Keratinocyte (primary cell): ENCODE results near the gene NPPC. TPM values are rescaled to one million over a fixed set of nuclear protein-coding genes. Genes with fewer than 3 reads are reported as not detected.
A peak's percentile ranks its signal among the peaks of the same experiment; 100 is the strongest.

Experiments used
- DNase-seq: peaks from one replicate; pipeline ENCODE4 v3.0.0-alpha.2; 2011; ENCODE audit warnings: low read depth, missing footprints, low spot score
- FAIRE-seq: peaks from 2 replicates; lab custom pipeline; 2011; peaks lifted over from hg19 to GRCh38; lab: Jason Lieb, UNC
- H2AFZ ChIP-seq: 2 replicates; pipeline ENCODE4 v1.6.0; 2012; ENCODE audit warnings: low read length, control low read depth, inconsistent platforms; ENCODE audit not compliant: control insufficient read depth
- H3K27ac ChIP-seq: 2 replicates; pipeline ENCODE4 v1.5.1; 2011; ENCODE audit warnings: low read length; ENCODE audit not compliant: control insufficient read depth, insufficient read depth
- H3K27me3 ChIP-seq: 3 replicates; pipeline ENCODE4 v1.6.0; 2011; ENCODE audit warnings: low read length; ENCODE audit not compliant: control insufficient read depth, insufficient read depth; ENCODE audit errors: extremely low read depth
- H3K36me3 ChIP-seq, 2 experiments: 2 replicates in 1 of 2; 3 replicates in 1 of 2; pipeline ENCODE4 v1.5.1; 2011; ENCODE audit warnings: low read length in 2 of 2, mild to moderate bottlenecking in 1 of 2; ENCODE audit not compliant: control insufficient read depth in 2 of 2, insufficient read depth in 2 of 2; ENCODE audit errors: extremely low read depth in 1 of 2
- H3K4me1 ChIP-seq: 3 replicates; pipeline ENCODE4 v1.5.1; 2011; ENCODE audit warnings: low read length; ENCODE audit not compliant: control insufficient read depth, insufficient read depth; ENCODE audit errors: extremely low read depth
- H3K4me2 ChIP-seq: 3 replicates; pipeline ENCODE4 v1.6.0; 2011; ENCODE audit warnings: low read depth, low read length; ENCODE audit not compliant: control insufficient read depth, insufficient read depth; ENCODE audit errors: extremely low read depth
- H3K4me3 ChIP-seq, 3 experiments: fragments of 200-600 bp in 1 of 3; sonication (generic) in 1 of 3; 2 replicates in 2 of 3; 3 replicates in 1 of 3; pipeline ENCODE4 v1.5.1; 2011 to 2016; ENCODE audit warnings: low read length in 3 of 3, mild to moderate bottlenecking in 3 of 3, control low read depth in 2 of 3, inconsistent platforms in 1 of 3, low read depth in 1 of 3, mixed read lengths in 1 of 3, mixed run types in 1 of 3, moderate library complexity in 1 of 3; ENCODE audit not compliant: control insufficient read depth in 2 of 3, insufficient read depth in 2 of 3; ENCODE audit errors: extremely low read depth in 1 of 3
- H3K79me2 ChIP-seq: 2 replicates; pipeline ENCODE4 v1.6.0; 2012; ENCODE audit warnings: low read length; ENCODE audit not compliant: control insufficient read depth, insufficient read depth
- H3K9ac ChIP-seq: 3 replicates; pipeline ENCODE4 v1.6.0; 2011; ENCODE audit warnings: low read length; ENCODE audit not compliant: control insufficient read depth, insufficient read depth; ENCODE audit errors: extremely low read depth
- H3K9me1 ChIP-seq: 3 replicates; pipeline ENCODE4 v1.6.0; 2011; ENCODE audit warnings: low read length; ENCODE audit not compliant: control insufficient read depth, insufficient read depth; ENCODE audit errors: extremely low read depth
- H3K9me3 ChIP-seq: 2 replicates; pipeline ENCODE4 v1.5.1; 2012; ENCODE audit warnings: low read depth, low read length; ENCODE audit not compliant: control insufficient read depth
- H4K20me1 ChIP-seq: 3 replicates; pipeline ENCODE4 v1.6.0; 2011; ENCODE audit warnings: low read length; ENCODE audit not compliant: control insufficient read depth, insufficient read depth; ENCODE audit errors: extremely low read depth
- CTCF ChIP-seq, 3 experiments: IDR thresholded peaks in 1 of 3; conservative IDR thresholded peaks in 1 of 3; optimal IDR thresholded peaks in 1 of 3; 2 replicates in 2 of 3; 3 replicates in 1 of 3; pipeline versions ENCODE3 to v1.5.1; 2011; ENCODE audit warnings: low read length in 3 of 3, mild to moderate bottlenecking in 3 of 3, moderate library complexity in 2 of 3, control low read depth in 1 of 3, inconsistent platforms in 1 of 3; ENCODE audit not compliant: insufficient read depth in 2 of 3; ENCODE audit errors: extremely low read depth in 1 of 3
- EZH2 ChIP-seq: IDR thresholded peaks from one replicate; pipeline ENCODE4 v1.6.1; 2012; ENCODE audit warnings: inconsistent platforms, mild to moderate bottlenecking, low read length, moderate library complexity
- dilution Hi-C: fragments of 300-500 bp; cut with MboI; formaldehyde crosslinking; loops from one replicate; pipeline ENCODE4 v1.7.0; 2020; ENCODE audit warnings: low sequenced_read_pairs; ENCODE audit not compliant: extremely low pct_ligation_motif_present
- polyA plus RNA-seq, 5 experiments: library from polyadenylated mRNA; depleted of rRNA in 3 of 5; stranded (reverse) in 3 of 5; stranded (forward) in 1 of 5; unstranded in 1 of 5; fragments of >200 nt; gene quantifications; 1 replicate in 1 of 5; 2 replicates in 3 of 5; 3 replicates in 1 of 5; pipeline versions ENCODE4 v1.2.1 to v1.2.3, GENCODE V29; 2011 to 2012; ENCODE audit warnings: missing spikeins in 2 of 5, low read depth in 1 of 5, low replicate concordance in 1 of 5

NPPC gene
- polyA plus RNA-seq, 1 donor (not counting 4 experiments of a cell fraction or from before 2014, with no cell fraction given): not detected

GRCh38 chr2:231929961-231930592, 3.9 kb upstream of the NPPC start:
- FAIRE-seq (no peak), DNase-seq (no peak)
- dilution Hi-C loops: no loop called here
- Histone ChIP-seq H3K9me1 (no peaks in the 10 kb centered on the region), H3K9ac (no peak overlapping the region), H3K27me3 (peaks cover 60% of the 10 kb centered on the region), H2AFZ (no peak overlapping the region), H3K36me3 (no peaks in the 10 kb centered on the region), H3K4me2 (no peak overlapping the region), H3K79me2 (no peaks in the 10 kb centered on the region), H3K4me3 (no peak overlapping the region), H3K27ac (no peak overlapping the region), H3K4me1 (peaks cover 13% of the 10 kb centered on the region), H4K20me1 (no peaks in the 10 kb centered on the region), H3K9me3 (no peaks in the 10 kb centered on the region)
- TF ChIP-seq EZH2 (no peak), CTCF (optimal IDR thresholded peaks at IDR 0.05 in 1 of 3, IDR thresholded peaks at IDR 0.05 in 1 of 3, conservative IDR thresholded peaks at IDR 0.05 in 1 of 3; ENCODE audit: extremely low read depth in 1 of 3, insufficient read depth in 2 of 3, low read length in 3 of 3) (peak; percentile 24 to 44 (median 25))

GRCh38 chr2:231928901-231929725, 2.9 kb upstream of the NPPC start:
- Histone ChIP-seq H3K27me3 (peaks cover 63% of the 10 kb centered on the region), H3K4me2 (no peak overlapping the region)

More at GRCh38 chr2:231928901-231929725, 2.9 kb upstream of the NPPC start:
- DNase-seq (no peak), FAIRE-seq (no peak)
- no peaks in the 10 kb centered on the region for H3K9me3 ChIP-seq
- no peaks in the 10 kb centered on the region for H3K9me1 ChIP-seq
- H3K79me2 ChIP-seq: no peaks in the 10 kb centered on the region
- dilution Hi-C loops: no loop called here
- H2AFZ ChIP-seq: no peak overlapping the region
- H3K9ac ChIP-seq: no peak overlapping the region
- TF ChIP-seq EZH2 (no peak), CTCF (optimal IDR thresholded peaks at IDR 0.05 in 1 of 3, IDR thresholded peaks at IDR 0.05 in 1 of 3, conservative IDR thresholded peaks at IDR 0.05 in 1 of 3; ENCODE audit: extremely low read depth in 1 of 3, insufficient read depth in 2 of 3, low read length in 3 of 3) (no peak)
- H3K36me3 ChIP-seq: no peaks in the 10 kb centered on the region
- H3K4me3 ChIP-seq: no peak overlapping the region
- peaks cover 13% of the 10 kb centered on the region for H3K4me1 ChIP-seq
- H3K27ac ChIP-seq: no peak overlapping the region
- no peaks in the 10 kb centered on the region for H4K20me1 ChIP-seq
